ENCODE data around the gene TMEM87B. TPM values are rescaled to one million over a fixed set of nuclear protein-coding genes. Genes with fewer than 3 reads are reported as not detected.
A peak's percentile ranks its signal among the peaks of the same experiment; 100 is the strongest.

TMEM87B gene
- total RNA-seq, result 10 to 100 TPM; 11.9 to 20.1 (median 18.2) TPM

- H3K4me3 ChIP-seq, result peak within 1 kb of the TSS; percentile 53 to 95 (median 88)
- peaks cover 0 to 2% (median 0%) of the 10 kb centered on the region in 3 donors for H3K36me3 ChIP-seq
- H3K27ac ChIP-seq, result peak within 1 kb of the TSS; percentile 87 to 98 (median 95)
- DNase-seq (ENCODE audit: low spot score in 2 of 2), result peak; percentile 93 to 94
- H3K27me3 ChIP-seq, result no peaks in the 10 kb centered on the region
- H3K4me1 ChIP-seq, result peaks cover 3 to 24% (median 13%) of the 10 kb centered on the region in 4 donors
- no peaks in the 10 kb centered on the region for H3K9me3 ChIP-seq
- TF ChIP-seq, protein P1, sequence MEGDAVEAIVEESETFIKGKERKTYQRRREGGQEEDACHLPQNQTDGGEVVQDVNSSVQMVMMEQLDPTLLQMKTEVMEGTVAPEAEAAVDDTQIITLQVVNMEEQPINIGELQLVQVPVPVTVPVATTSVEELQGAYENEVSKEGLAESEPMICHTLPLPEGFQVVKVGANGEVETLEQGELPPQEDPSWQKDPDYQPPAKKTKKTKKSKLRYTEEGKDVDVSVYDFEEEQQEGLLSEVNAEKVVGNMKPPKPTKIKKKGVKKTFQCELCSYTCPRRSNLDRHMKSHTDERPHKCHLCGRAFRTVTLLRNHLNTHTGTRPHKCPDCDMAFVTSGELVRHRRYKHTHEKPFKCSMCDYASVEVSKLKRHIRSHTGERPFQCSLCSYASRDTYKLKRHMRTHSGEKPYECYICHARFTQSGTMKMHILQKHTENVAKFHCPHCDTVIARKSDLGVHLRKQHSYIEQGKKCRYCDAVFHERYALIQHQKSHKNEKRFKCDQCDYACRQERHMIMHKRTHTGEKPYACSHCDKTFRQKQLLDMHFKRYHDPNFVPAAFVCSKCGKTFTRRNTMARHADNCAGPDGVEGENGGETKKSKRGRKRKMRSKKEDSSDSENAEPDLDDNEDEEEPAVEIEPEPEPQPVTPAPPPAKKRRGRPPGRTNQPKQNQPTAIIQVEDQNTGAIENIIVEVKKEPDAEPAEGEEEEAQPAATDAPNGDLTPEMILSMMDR (IDR thresholded peaks at IDR 0.05), result no peak
- TF ChIP-seq EP300 (IDR thresholded peaks at IDR 0.05) (peak in 1 of 2 donors; percentile 89), POLR2A (IDR thresholded peaks at IDR 0.05) (peak; percentile 47 to 77)
- 1% methylated on average over 23 to 52 of the region's 90 CpGs for WGBS, 2 donors
Measured at GRCh38 chr2:112054847-112055729, at the start of gene TMEM87B. TSS of gene TMEM87B (plus strand) at chr2:112055269. CDS start at chr2:112055592, 323 bp downstream.

GRCh38 chr2:112005406-112006075 lies 49.5 kb upstream of the TMEM87B start:
- peaks cover 0 to 4% (median 0%) of the 10 kb centered on the region in 4 donors for H3K4me1 ChIP-seq
- no peaks in the 10 kb centered on the region for H3K27me3 ChIP-seq
- TF ChIP-seq EP300 (IDR thresholded peaks at IDR 0.05) (no peak), POLR2A (IDR thresholded peaks at IDR 0.05) (no peak)
- TF ChIP-seq, protein P1 (IDR thresholded peaks at IDR 0.05), result no peak
- H3K27ac ChIP-seq, result no peak overlapping the region
- DNase-seq (ENCODE audit: low spot score in 2 of 2), result no peak
- no peaks in the 10 kb centered on the region for H3K9me3 ChIP-seq
- peaks cover 0 to 26% (median 0%) of the 10 kb centered on the region in 3 donors for H3K36me3 ChIP-seq
- H3K4me3 ChIP-seq, result no peak overlapping the region
- 91 to 94% methylated on average over 5 of the region's 5 CpGs for WGBS, 2 donors

DNA sequence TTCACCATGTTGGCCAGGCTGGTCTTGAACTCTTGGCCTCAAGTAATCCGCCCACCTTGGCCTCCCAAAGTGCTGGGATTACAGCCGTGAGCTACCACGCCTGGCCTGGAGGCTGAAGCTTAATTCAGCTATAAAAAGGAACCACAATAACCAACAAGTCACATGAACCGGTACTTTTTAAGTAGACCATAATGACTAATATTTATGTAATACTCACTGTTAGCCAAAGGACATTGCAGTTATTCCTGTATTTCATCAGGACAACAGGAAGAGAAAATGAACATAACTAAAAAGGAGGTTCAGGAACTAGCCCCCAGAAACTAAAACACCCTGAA lies 49.0 kb upstream of the TMEM87B start:
- 64 to 71% methylated on average over 4 of the region's 4 CpGs for WGBS, 2 donors
- Histone ChIP-seq H3K36me3 (peaks cover 0 to 31% (median 0%) of the 10 kb centered on the region in 3 donors), H3K27ac (no peak overlapping the region), H3K27me3 (no peaks in the 10 kb centered on the region), H3K4me1 (peaks cover 0 to 3% (median 0%) of the 10 kb centered on the region in 4 donors), H3K9me3 (no peaks in the 10 kb centered on the region), H3K4me3 (no peak overlapping the region)
- no peak for DNase-seq (ENCODE audit: low spot score in 2 of 2)
- TF ChIP-seq EP300 (IDR thresholded peaks at IDR 0.05) (peak in 1 of 2 donors; percentile 69), POLR2A (IDR thresholded peaks at IDR 0.05) (no peak)

DNA sequence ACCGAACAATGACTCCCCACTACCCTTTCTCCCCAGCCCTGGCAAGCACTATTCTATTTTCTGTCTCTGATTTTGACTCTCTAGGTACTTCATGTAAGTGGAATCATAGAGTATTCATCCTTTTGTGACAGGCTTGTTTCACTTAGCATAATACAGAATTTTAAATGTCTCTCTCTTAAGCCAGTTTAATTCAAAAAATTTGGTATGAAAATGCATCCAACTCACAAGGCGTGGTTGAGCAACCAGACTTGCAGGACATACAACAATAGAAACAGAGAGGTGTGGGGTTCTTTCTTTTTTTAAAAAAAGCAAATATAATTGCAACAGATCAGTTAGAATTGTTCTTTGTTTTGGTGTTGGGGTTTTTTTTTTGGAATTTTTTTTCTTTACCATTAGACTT lies 47.6 kb upstream of the TMEM87B start:
- no peaks in the 10 kb centered on the region for H3K9me3 ChIP-seq
- 94 to 98% methylated on average over 2 of the region's 2 CpGs for WGBS, 2 donors
- no peak overlapping the region for H3K27ac ChIP-seq
- no peak for TF ChIP-seq POLR2A (IDR thresholded peaks at IDR 0.05)
- no peak overlapping the region for H3K4me3 ChIP-seq
- peaks cover 0 to 45% (median 0%) of the 10 kb centered on the region in 3 donors for H3K36me3 ChIP-seq
- no peaks in the 10 kb centered on the region for H3K4me1 ChIP-seq
- no peak for DNase-seq (ENCODE audit: low spot score in 2 of 2)
- no peaks in the 10 kb centered on the region for H3K27me3 ChIP-seq

DNA sequence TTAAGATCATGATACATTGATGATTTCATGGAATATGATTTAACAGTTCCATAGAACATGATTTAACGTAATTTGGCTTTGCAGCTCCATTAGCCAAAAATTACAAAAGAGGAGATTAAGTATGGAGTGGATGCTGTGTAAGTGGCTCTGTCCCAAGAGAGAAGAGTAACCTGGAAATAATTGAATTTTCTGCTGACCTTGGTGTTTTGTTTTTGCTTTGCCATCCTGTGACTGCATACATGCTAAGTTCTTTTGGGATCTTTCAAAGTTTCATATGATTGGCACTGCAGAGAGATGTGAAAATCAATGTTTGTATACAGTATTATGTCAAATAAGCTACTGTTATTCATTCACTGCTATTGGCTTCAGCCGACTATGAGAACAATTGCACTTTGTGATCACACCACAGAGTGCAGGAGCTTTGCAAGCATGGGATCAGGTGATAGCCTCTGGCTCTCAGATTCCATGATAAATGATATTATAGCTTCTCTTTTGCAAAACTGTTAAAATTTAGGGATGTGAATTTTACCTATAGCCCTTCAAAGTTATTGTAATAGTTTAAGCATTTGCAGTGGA lies 46.1 kb upstream of the TMEM87B start:
- 66 to 73% methylated on average over 2 of the region's 2 CpGs for WGBS, 2 donors
- Histone ChIP-seq H3K36me3 (peaks cover 0 to 51% (median 0%) of the 10 kb centered on the region in 3 donors), H3K27me3 (no peaks in the 10 kb centered on the region), H3K4me3 (no peak overlapping the region), H3K4me1 (no peaks in the 10 kb centered on the region), H3K9me3 (no peaks in the 10 kb centered on the region), H3K27ac (no peak overlapping the region)
- TF ChIP-seq POLR2A (IDR thresholded peaks at IDR 0.05), result no peak
- no peak for TF ChIP-seq EP300 (IDR thresholded peaks at IDR 0.05)
- TF ChIP-seq, protein P1 (IDR thresholded peaks at IDR 0.05), result no peak
- DNase-seq (ENCODE audit: low spot score in 2 of 2), result no peak

Measured in tibial nerve (tissue), 4 donors.